ENCODE measurements around the gene SH3GL3.

- TF ChIP-seq POLR2AphosphoS5 (IDR thresholded peaks at IDR 0.05) (no peak), POLR2A (IDR thresholded peaks at IDR 0.05) (no peak), EP300 (IDR thresholded peaks at IDR 0.05) (no peak)
- TF ChIP-seq, protein P1, sequence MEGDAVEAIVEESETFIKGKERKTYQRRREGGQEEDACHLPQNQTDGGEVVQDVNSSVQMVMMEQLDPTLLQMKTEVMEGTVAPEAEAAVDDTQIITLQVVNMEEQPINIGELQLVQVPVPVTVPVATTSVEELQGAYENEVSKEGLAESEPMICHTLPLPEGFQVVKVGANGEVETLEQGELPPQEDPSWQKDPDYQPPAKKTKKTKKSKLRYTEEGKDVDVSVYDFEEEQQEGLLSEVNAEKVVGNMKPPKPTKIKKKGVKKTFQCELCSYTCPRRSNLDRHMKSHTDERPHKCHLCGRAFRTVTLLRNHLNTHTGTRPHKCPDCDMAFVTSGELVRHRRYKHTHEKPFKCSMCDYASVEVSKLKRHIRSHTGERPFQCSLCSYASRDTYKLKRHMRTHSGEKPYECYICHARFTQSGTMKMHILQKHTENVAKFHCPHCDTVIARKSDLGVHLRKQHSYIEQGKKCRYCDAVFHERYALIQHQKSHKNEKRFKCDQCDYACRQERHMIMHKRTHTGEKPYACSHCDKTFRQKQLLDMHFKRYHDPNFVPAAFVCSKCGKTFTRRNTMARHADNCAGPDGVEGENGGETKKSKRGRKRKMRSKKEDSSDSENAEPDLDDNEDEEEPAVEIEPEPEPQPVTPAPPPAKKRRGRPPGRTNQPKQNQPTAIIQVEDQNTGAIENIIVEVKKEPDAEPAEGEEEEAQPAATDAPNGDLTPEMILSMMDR (IDR thresholded peaks at IDR 0.05): no peak
These were observed 39.2 kb downstream of the SH3GL3 start for GRCh38 chr15:83486363-83486762.
